GM15510 (cell line): Measurements from ENCODE around the gene GRIK4.

Experiments
- POLR2A ChIP-seq: IDR thresholded peaks from 3 replicates; pipeline ENCODE4 v1.6.1; 2011; ENCODE audit warnings: borderline replicate concordance; ENCODE audit not compliant: insufficient read length; ENCODE audit errors: extremely low read depth

Gene GRIK4

DNA sequence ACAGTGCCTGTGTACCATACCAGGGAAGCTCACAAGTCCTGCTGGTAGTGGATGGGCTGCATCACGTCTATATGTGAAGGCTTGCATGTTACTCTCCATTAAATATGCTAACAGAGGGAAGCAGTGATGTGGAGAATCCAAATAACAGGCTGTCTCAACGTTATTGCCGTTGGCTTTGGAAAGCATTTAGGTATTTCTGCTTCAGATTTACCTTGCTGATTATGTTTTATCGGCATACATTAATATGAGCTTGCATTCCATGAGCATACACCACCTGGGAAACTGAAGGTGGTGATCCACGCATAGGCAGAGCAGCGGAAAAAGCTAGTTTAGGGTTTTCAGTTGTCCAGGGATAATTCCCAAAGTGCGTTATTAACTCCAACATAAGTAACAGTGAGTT lies 175.0 kb downstream of the GRIK4 start:
- TF ChIP-seq POLR2A: no peak

DNA sequence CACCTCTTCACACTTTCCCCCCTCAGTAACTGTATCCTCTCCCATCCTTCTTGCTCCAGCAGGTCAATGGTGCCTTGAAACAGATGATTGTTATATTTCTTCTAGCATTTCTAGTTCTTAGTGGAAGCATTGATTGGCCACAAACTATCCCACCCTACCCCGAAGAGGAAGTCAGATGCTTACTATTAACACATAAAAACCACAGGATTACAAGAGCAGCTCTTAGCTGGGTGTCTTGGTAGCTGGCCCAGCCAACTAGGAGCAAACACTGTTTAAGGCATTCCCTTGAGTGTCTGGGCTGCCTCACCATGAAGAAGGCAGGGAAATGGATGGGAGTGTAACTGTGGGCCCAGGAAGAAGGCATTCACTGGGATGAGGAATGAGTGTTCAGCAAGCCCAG lies 176.6 kb downstream of the GRIK4 start:
- no peak for TF ChIP-seq POLR2A

DNA sequence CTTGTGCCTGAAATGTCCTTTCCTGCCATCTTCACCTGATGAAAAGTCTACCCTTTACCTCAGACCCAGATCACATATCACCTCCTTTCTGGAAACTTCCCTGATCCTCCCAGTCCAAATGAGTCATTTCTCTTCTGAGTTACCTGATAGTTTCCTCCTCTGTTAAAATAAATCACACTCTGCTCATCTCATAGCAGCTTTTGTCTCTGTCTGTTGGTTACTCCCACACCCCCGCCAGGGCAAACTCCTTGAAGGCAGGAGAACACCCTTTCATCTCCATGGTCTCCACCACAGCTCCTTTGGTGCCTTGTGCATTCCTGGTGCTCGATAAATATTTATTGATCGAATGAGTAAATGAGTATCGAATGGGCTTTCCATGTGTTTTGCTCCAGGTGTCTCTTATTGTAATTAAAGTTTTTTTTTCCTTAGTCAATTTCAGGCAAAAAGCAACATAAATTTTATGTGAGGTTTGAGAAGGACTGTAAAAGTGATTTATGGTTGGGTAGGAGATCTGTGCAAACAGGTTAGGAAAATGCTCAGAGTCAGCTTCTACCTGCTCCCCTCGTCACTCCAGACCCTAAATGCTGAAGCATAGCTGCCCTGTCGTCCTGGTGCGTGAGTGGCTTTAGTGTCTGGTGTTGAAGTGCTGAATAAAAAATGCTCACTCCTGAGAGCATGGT lies 178.2 kb downstream of the GRIK4 start:
- no peak for TF ChIP-seq POLR2A

DNA sequence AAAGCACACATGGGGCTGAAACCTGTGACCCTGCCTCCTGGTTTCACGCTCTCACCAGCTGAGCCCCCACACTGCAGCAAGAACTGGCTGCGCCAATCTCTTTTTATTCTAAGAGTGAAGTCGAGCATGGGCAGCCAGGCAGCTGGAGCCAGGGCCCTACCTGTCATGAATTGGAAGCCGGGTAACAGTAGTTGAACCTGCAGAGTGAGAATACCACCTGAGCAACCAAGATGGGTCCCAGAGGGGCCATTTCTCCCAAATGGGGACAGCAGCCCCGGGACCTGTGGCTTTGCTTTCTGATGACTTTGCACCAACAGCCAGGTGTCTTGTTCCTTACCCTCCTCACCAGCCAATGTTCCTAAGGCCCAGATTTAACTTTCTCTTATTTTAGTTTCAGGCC lies 178.9 kb downstream of the GRIK4 start:
- no peak for TF ChIP-seq POLR2A

DNA sequence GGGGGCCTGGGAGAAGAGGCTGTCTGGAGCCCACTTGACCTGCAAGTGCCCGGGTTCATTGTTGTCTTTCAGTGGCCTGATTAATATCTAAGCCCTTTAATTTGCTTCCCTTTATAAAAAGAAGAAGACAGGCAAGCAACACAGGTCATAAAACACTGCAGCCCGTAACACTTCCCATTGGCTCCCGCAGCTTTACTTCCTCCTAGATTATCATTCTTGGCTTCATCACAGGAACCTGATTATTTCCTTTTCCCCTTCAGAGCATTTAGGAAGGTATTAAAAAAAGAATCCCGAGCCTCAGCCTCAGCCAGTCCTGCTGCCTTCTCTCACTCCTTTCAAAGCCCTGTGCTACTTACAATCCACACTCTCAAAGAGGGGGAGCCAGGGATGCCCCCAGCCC lies 183.2 kb downstream of the GRIK4 start:
- no peak for TF ChIP-seq POLR2A

DNA sequence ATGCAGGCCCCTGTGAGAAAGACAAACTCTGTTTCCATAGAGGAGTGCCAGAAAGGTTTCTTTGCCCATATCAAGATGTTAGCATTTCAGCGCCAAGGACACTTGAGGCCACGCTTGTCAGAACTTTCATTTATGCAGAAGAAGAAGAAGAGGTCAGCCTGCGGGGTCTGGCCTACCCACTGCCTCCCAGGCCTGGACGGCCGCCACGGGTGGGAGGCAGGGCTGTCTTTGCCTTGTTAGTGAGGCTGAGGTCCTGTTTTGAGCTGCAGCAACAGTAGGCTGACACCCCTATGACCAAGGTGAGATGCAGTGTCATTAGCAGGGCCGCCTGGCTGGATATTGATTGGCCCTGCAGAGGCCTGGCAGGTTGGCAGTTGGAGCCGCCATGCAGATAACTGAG lies 183.9 kb downstream of the GRIK4 start:
- no peak for TF ChIP-seq POLR2A

DNA sequence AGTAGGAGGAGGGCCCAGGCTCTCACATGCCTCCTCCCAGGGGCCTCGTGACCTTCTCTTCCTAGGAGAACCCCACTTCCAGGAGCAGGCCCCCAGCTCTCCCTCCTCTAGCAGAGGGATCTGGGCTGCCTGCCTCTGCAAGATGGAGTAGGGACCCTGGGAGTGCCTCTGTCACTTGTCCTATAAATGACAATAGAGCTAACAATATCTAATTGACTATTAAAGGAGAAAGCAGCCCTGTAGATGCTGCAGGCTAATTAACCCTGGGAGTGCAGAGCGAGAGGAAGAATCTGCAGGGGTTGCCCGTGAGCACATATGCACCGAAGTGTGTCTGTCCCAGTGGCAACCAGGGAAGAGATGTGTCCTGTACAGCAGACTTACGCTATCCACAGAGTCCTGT lies 184.4 kb downstream of the GRIK4 start:
- TF ChIP-seq POLR2A: no peak

DNA sequence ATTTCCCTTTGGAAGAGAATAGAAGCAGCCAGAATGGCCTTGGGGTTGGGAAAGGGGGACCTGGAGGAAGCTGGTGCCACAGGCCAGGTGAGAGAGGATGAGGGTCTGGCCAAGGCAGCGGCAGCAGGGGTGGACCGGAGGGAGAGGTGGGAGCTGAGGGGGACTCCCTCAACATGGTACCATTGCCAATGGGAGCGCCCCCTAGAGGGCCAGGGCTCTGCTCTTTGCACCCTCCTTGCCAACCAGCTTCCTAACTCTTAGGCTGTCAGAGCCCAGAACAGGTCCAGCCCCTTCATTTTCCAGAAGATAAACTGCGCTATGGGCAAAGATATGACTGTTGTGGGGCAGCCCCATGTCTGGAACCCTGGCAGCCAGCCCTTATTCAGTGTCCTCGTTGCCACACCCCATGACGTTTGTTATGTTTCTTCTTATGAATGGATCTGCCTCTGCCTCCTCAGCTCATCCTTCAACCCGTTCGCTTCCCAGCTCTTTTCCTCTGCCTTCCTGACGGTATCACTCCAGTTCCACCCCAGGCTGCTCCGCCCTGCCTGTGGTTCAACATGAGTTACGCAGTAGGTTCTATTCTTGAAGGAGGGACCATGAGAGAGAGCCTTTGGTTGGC lies 185.2 kb downstream of the GRIK4 start:
- TF ChIP-seq POLR2A: no peak

DNA sequence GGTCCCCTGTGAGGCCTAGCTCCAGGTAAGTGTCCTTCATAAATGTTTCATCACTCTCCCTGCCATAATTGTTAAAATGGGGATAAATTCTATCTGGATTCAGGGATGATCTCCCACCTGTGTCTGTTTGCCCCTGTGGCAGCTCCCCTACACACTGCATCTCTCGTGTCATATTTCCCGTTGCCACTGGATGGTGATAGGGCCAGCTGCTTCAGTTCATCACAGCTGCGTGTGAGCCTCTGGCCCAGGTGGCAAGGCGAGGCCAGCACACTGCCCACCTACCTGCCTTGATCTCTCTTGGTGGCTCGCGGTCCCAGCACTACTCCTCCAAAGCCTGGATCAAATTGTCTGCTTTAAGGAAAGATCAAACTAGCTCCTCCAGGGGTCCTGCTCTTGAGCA lies 187.4 kb downstream of the GRIK4 start:
- no peak for TF ChIP-seq POLR2A

DNA sequence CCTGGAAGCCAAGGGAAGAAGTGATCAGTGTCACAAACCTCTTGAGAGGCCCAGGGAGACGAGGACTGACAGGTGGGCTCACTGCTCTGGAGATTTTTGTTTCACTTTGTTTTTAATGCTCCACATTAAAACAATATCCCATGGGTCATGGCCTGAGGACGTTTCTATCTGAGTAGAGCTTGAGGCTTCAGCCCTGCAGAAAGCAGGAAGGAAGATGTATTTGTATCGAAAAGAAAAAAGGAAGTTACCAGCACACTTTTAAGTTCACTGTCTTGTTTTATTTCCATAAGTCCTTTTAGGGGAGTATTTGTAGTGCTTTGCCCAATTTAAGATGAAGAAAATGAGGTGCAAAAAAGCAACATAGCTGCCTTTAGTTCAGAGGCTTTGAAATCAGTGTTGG lies 191.1 kb downstream of the GRIK4 start:
- TF ChIP-seq POLR2A: no peak

DNA sequence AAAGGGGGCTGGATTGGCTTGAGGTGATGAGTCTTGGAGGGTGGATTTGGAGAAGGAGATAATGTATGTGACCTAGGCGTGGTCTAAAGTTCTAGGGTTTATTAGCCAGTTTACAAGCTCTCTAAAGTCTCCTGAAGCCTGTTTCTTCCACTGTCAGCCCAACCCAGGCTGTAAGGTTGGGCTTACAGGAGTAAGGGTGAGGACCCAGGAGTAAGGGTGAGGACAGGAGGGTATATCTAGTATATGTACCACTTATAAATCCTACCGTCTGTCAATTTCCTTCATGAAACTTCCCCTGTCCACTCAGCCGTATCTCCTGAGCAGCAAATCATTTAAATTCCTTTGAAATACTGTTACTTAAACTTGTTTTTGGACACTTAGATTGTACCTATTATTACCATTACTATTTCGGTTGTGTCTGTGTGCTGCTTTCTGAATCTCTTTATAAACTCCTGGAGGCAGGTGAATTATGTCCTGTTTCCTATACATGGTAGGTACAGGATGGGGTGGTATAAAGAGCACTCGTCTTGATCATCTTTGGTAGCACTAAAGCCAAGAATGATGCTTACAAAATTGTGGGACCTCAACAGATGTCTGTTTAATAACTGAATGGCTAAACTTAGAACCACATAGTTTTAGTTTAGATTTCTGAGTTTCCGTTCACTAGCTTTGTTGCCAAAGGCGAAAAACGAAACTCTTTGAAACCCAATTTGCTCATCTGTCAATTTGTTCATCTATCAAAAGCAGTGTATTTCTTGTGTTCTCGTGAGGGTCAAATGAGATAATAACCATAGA lies 192.0 kb downstream of the GRIK4 start:
- no peak for TF ChIP-seq POLR2A

DNA sequence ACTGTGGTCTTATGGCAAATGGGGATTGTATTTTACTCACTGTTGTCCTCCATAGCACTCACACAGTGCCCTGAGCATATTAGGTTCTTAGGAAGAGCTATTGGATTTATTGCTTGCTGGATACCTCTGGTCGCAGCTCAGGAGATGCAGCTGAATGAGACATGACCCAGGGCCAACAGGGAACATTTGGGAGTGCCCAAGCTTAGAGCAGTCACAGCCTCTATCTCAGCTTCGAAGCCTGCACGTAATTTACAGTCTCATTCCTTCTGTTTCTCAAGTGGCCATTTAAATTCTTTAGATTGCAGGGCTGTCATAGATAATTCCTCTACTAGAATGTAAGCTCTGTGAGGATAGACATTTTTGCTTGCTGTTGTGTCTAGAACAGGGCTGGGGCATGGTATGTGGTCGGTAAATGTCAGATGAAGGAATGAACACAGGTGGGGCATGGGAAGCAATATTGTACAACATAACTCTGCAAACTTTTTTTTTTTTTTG lies 192.8 kb downstream of the GRIK4 start:
- no peak for TF ChIP-seq POLR2A

DNA sequence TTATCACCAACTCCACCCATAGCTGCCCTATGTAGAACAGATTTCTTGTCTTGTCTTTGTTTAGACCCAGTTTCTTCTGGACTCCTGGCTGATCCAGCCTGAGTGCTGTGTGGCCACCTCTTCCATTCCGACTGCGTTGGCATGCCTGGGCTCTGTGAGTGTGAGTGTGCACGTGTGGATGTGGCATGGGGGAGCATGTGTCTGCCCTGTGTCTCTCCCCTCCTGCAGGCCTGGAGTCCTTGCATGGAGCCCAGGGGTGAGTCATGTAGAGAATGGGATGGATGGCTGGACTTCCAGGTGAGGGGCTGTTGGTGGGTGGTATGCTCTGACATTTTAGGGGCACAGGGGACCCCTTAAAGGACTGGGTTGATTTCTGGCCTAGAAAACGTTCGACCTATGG lies 194.7 kb downstream of the GRIK4 start:
- TF ChIP-seq POLR2A: no peak

DNA sequence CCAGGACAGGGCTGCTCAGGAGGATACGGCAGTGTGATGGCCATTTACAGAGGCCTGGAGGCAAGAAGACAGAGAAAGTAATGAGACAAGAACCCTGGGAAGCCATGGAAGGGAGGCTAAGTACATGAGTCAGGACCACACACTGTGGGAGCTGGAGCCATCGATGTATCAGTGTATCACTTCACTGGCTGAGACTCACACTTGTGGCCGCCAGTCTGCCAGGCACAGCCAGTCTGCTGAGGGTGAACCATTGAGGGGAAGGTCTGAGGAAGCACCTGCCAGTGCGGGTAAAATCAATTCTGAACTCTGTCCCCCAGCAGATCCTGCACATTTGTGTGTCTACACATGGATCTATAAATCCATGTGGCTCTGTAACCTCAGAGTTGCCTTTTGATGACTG lies 195.6 kb downstream of the GRIK4 start:
- TF ChIP-seq POLR2A: no peak

DNA sequence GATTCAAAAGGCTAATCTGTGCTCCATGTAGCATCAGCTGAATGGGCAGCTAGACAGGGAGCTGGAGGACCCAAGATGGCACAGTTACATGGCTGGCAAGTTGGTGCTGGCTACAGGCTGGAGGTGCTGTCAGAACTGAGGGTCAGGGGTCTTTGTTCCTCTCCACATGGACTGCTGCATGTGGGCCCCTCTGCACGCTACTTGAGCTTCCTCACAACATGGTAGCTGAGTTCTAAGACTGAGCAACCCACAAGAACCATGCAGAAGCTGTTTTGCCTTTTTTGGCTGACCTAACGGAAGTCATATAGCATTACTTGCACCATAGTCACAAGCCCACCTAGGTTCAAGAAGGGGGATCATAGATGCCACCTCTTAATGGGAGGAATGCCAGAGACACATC lies 196.1 kb downstream of the GRIK4 start:
- TF ChIP-seq POLR2A: no peak

DNA sequence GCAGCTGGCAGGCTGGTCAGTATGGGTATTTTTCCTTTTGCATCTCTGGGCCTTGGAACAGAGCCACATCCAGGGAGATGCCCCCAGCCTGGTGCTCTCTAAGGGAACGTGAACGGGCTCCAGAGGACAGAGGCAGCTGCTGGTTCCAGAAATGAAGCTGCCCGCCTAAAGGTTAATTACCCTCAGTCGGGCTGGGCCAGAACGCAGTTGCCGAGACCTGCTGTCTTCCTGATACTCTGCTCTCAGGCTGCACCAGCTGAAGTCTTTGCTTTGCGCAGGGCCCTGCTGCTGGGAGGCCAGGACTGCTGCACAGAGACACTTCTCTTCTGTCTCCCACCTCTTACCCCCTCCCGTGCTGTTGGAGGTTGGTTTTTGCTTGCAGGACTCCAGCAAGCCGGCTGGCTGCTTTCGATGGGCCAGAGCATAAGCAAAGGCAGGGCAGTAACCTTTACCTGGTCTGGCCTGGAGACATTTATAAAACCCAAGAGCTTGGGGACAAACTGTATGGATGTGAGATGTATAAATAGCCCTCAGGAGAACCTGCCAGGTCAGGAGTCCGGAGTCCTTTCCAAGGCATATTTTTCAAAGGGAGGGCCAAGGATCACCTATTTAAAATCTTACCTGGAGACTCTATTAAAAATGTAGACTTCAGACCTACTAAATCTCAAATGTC lies 197.1 kb downstream of the GRIK4 start:
- TF ChIP-seq POLR2A: no peak

DNA sequence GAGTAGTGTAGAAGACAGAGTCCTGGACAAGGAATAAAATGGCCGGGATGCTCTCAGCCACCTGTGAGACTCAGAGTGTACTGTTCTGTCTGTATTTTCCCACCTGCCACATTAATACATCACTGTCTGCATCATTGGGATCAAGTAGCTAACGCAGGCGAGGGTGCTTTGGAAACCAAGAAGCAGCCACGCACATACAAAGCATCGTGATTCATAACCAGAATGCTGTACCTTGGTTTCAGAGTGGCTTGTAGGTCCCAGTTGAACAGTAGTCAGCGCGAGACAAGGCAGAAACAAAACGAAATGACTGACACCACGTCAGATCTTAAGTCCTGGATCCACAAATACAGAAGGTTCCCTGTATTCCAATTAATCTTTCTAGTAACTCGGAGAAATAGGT lies 198.3 kb downstream of the GRIK4 start:
- TF ChIP-seq POLR2A: no peak
